NB4 (cell line): ENCODE data around the gene ASIC3.

ENCODE experiments used
- POLR2A ChIP-seq: IDR thresholded peaks from 2 replicates; pipeline ENCODE4 v1.6.1; 2011; ENCODE audit warnings: mild to moderate bottlenecking; ENCODE audit not compliant: insufficient read length; ENCODE audit errors: extremely low read depth
- TF ChIP-seq, protein P1 (sequence below): IDR thresholded peaks from one replicate; pipeline ENCODE4 v1.5.1; 2012; ENCODE audit warnings: low read depth, low read length

DNA sequence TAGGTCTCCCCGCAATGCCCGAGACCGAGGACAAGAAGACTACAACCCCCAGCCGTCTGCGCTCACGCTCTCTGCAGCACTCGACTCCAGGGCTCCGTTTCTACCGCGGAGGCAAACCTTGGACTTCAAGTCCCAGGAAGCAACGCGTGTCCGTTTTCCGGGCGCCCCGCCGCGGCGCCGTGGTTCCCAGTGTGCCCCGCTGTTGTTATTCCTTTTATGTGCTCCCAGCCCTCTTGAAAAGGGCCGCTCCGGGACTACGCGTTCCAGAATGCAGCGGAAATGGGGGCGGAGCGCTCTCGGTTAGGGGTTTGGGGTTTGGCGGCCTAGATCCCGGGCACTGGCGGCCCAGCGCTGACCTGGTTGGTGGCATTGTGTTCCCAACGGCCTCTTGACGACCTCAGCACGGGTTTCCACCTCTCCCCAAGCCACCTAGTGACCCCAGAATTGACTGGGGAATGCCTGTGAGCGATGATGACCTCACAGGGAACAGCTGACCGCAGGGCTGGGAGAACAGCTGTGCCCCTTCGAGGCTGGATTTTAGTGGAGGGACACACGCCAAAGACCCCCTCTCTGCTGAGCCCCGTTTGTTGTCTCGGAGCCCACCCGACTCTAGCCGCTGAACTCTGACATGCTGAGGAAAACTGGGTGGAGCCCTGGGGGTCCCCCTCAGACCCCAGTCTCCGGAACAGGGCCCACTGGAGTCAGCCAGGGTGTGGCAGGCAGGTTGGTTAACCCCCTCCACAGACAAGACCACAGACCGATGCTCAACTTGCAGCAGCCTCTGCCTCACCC is 9.9 kb downstream of the ASIC3 start:
- TF ChIP-seq, protein P1, sequence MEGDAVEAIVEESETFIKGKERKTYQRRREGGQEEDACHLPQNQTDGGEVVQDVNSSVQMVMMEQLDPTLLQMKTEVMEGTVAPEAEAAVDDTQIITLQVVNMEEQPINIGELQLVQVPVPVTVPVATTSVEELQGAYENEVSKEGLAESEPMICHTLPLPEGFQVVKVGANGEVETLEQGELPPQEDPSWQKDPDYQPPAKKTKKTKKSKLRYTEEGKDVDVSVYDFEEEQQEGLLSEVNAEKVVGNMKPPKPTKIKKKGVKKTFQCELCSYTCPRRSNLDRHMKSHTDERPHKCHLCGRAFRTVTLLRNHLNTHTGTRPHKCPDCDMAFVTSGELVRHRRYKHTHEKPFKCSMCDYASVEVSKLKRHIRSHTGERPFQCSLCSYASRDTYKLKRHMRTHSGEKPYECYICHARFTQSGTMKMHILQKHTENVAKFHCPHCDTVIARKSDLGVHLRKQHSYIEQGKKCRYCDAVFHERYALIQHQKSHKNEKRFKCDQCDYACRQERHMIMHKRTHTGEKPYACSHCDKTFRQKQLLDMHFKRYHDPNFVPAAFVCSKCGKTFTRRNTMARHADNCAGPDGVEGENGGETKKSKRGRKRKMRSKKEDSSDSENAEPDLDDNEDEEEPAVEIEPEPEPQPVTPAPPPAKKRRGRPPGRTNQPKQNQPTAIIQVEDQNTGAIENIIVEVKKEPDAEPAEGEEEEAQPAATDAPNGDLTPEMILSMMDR: no peak
- TF ChIP-seq POLR2A: no peak
